GM19438 (cell line): ENCODE data around the gene CLOCK.

Experiments used
- ATAC-seq: cut with Tn5 transposase; IDR thresholded peaks from one replicate; pipeline ENCODE4 v1.9.1; 2021; ENCODE audit warnings: low read depth; ENCODE audit not compliant: unreplicated experiment

The CLOCK gene

DNA sequence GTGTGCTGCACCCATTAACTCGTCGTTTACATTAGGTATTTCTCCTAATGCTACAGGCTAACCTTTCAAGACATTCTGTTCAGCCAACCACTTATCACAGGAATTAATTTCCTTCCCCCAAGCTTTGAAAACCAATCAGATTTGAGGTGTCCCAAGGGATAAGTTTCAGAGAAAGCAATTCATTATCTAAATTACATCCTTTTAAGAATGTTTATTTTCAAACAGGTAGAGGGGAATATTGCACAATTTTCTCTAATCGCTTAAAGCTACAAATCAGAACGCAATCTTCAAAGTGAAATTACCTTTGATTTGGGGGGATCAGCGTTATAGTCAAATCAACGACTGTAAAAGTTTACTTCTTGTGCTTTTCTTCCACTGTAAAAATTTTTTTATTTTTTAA, 1.6 kb downstream of the CLOCK start:
- no peak for ATAC-seq

GRCh38 chr4:55543858-55544257, 2.9 kb downstream of the CLOCK start:
- no peak for ATAC-seq

- ATAC-seq, result no peak
Measured at GRCh38 chr4:55540271-55540670, 6.4 kb downstream of the CLOCK start.

DNA sequence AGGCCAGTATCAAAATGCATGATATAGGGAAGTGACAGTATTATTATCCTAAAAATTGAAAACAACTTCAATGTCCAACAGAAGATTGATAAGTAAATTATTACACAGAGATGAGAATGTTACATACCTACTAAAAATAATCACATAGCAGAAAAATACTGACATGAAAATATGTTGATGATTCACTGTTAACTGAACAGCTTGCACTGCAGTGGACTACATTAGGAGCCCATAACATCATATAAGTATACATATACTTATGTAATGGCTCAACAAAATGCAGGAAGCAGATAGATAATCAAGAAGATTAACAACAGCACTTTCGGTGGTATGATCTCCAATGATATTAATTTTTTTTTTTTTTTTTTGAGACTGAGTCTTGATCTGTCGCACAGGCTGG, 7.1 kb downstream of the CLOCK start:
- ATAC-seq, result no peak

- no peak for ATAC-seq
Measured at GRCh38 chr4:55538531-55538930, 8.2 kb downstream of the CLOCK start.

GRCh38 chr4:55534306-55534705, 12.4 kb downstream of the CLOCK start:
- ATAC-seq, result no peak

GRCh38 chr4:55530691-55531090, 16.0 kb downstream of the CLOCK start:
- no peak for ATAC-seq

GRCh38 chr4:55530167-55530566, 16.5 kb downstream of the CLOCK start:
- no peak for ATAC-seq

- no peak for ATAC-seq
Measured at GRCh38 chr4:55528491-55528890, 18.2 kb downstream of the CLOCK start.

GRCh38 chr4:55524844-55525571, 21.7 kb downstream of the CLOCK start:
- ATAC-seq, result no peak

GRCh38 chr4:55518442-55518841, 28.3 kb downstream of the CLOCK start:
- no peak for ATAC-seq

DNA sequence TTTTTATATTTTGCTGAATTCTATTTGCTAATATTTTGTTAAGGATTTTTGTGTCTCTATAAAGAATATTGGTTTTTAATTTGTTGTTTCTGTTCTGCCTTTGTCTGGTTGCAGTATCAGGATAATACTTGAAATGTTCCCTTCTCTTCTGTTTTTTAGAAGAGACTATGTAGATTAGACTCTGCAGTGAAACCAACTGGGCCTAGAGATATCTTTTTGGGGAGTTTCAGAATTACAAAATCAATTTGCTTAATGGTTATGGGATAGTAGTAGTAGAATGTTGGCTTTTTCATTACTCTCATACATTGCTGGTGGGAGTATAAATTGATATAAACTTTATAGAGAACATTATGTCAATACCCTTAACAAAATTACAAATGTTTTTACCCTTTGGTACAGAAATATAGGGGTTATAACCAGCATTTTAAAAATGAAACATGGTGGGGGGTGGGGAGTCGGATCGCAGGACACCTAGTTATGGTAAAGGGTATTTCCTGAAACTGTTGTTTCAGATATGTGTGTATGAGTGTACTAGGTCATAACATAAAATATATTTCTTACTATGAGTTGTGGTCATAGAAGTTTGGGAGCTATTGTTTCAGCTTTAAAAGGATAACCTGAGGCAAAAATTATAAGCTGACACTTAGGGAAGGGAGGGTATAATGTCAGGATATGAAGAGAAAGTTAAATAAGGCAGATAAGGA, 29.0 kb downstream of the CLOCK start:
- ATAC-seq, result peak; percentile 79

DNA sequence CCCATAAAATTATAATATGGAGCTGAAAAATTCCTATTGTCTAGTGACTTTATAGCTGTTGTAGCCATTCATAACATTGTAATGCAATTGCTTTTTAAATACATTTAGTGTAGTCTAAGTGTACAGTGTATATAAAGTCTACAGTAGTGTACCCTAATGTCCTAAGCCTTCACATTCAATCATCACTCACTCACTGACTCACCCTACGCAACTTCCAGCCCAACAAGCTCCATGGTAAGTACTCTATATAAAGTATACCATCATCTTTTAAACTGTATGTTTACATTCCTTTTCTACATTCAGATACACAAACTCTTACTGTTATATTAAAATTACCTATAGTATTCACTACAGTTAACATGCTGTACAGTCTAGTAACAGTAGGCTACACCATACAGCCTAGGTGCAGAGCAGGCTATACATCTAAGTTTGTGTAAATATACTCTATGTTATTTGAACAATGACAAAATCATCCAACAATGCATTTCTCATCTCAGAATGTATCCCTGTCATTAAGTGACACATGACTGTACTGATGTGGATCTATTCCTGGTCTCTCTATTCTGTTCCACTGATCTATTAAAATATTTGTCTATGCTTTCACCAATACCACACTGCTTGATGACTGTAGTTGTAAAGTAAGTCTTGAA, 33.7 kb downstream of the CLOCK start:
- no peak for ATAC-seq

DNA sequence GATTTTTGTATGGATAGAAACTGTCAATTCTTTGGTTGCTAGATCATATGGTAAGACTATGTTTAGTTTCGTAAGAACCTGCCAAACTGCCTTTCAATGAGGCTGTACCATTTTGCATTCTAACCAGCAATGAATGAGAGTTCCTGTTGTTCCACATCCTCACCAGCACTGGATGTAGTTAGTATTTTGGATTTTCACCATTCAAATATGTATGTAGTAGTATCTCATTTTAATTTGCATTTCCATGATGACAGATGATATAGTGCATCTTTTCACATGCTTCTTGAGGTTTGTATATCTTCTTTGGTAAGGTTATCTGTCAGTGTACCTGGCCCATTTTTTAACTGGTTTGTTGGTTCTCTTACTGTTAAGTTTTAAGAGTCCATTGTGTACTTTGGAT, 34.6 kb downstream of the CLOCK start:
- ATAC-seq, result no peak

GRCh38 chr4:55510685-55511084, 36.0 kb downstream of the CLOCK start:
- ATAC-seq, result no peak

DNA sequence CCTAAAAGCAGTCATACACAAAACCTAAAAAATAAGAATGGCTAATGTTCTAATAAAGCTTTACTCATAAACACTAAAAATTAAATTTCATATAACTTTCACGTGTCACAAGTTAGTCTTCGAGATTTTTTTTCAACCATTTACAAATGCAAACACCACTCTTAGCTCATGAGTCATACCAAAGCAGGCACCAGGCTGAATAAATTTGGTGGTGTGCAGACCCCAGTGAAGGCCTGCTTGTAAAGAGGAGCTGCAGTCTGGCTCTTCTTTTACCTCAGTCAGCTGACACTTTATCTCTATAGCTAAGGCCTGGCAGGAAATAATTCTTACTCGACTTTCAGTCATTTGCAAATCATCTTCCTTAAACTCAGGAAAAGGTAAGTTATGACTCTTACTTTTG, 37.4 kb downstream of the CLOCK start:
- ATAC-seq, result no peak

- ATAC-seq, result no peak
Measured at GRCh38 chr4:55507612-55508011, 39.1 kb downstream of the CLOCK start.

- ATAC-seq, result no peak
Measured at GRCh38 chr4:55503169-55503568, 43.5 kb downstream of the CLOCK start.

- no peak for ATAC-seq
Measured at GRCh38 chr4:55500072-55500471, 46.6 kb downstream of the CLOCK start.

GRCh38 chr4:55499495-55499894, 47.2 kb downstream of the CLOCK start:
- no peak for ATAC-seq

- no peak for ATAC-seq
Measured at GRCh38 chr4:55498051-55498450, 48.7 kb downstream of the CLOCK start.

DNA sequence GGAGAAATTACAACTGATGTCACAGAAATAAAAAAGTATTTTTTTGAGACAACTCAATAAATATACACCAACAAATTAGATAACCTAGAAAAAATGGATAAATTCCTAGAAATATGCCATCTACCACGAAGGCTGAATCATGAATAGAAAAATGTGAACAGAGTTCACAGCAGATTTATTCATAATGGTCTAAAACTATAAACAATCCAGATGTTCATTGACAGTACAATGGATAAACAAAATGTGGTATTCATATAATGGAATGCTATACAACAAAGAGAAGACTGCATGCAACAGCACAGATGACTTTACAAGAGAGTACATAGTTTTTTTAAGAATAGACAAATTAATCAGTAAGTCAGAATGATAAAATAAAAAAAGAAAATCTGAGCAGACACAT, 55.2 kb downstream of the CLOCK start:
- no peak for ATAC-seq
